Measurements from ENCODE around the gene CNOT6L.
A peak's percentile ranks its signal among the peaks of the same experiment; 100 is the strongest.
"Not testable (repeated sequence)": the region's sequence is repeated elsewhere in the genome, so short reads cannot be mapped to it uniquely, and the experiment has no call there.

CNOT6L gene

GRCh38 chr4:77818602-77819403 lies at the start of gene CNOT6L:
Gene CNOT6L (minus strand): TSS chr4:77819368. CDS start chr4:77819308, 60 bp downstream.
- DNase-seq (ENCODE audit: low spot score) = peak; percentile 67
- FAIRE-seq = peak; percentile 17

- FAIRE-seq = no peak
- no peak for DNase-seq (ENCODE audit: low spot score)
Measured at GRCh38 chr4:77865259-77865658, 46.1 kb upstream of the CNOT6L start.

- not testable (repeated sequence) for DNase-seq (ENCODE audit: low spot score); FAIRE-seq
Measured at GRCh38 chr4:77863341-77863740, 44.2 kb upstream of the CNOT6L start.

GRCh38 chr4:77862478-77863216 lies 43.5 kb upstream of the CNOT6L start, which contains the start of gene MRPL1:
Gene MRPL1 (plus strand): TSS chr4:77862830. CDS start chr4:77862849, 19 bp downstream.
- FAIRE-seq (peak; percentile 80), DNase-seq (ENCODE audit: low spot score) (peak; percentile 88)

GRCh38 chr4:77861495-77861894 lies 42.3 kb upstream of the CNOT6L start:
- DNase-seq (ENCODE audit: low spot score) (no peak), FAIRE-seq (no peak)

- no peak for DNase-seq (ENCODE audit: low spot score)
- no peak for FAIRE-seq
Measured at GRCh38 chr4:77859256-77859655, 40.1 kb upstream of the CNOT6L start.

- DNase-seq (ENCODE audit: low spot score) (no peak), FAIRE-seq (no peak)
Measured at GRCh38 chr4:77856152-77856551, 37.0 kb upstream of the CNOT6L start.

GRCh38 chr4:77854431-77855111 lies 35.4 kb upstream of the CNOT6L start:
- FAIRE-seq (no peak), DNase-seq (ENCODE audit: low spot score) (no peak)

GRCh38 chr4:77852892-77853495 lies 33.8 kb upstream of the CNOT6L start:
- no peak for DNase-seq (ENCODE audit: low spot score)
- FAIRE-seq = no peak

- DNase-seq (ENCODE audit: low spot score) (no peak), FAIRE-seq (no peak)
Measured at GRCh38 chr4:77849278-77849965, 30.3 kb upstream of the CNOT6L start.

- no peak for DNase-seq (ENCODE audit: low spot score)
- FAIRE-seq = no peak
Measured at GRCh38 chr4:77848508-77848907, 29.3 kb upstream of the CNOT6L start.

GRCh38 chr4:77845929-77846328 lies 26.8 kb upstream of the CNOT6L start:
- DNase-seq (ENCODE audit: low spot score) (no peak), FAIRE-seq (no peak)

- DNase-seq (ENCODE audit: low spot score) = no peak
- FAIRE-seq = no peak
Measured at GRCh38 chr4:77845400-77845799, 26.2 kb upstream of the CNOT6L start.

GRCh38 chr4:77844363-77844762 lies 25.2 kb upstream of the CNOT6L start:
- FAIRE-seq = no peak
- DNase-seq (ENCODE audit: low spot score) = no peak

- DNase-seq (ENCODE audit: low spot score) (no peak), FAIRE-seq (no peak)
Measured at GRCh38 chr4:77843628-77844027, 24.5 kb upstream of the CNOT6L start.

- DNase-seq (ENCODE audit: low spot score) (no peak), FAIRE-seq (no peak)
Measured at GRCh38 chr4:77834403-77834802, 15.2 kb upstream of the CNOT6L start.

GRCh38 chr4:77833126-77833724 lies 14.1 kb upstream of the CNOT6L start:
- FAIRE-seq = no peak
- no peak for DNase-seq (ENCODE audit: low spot score)

- FAIRE-seq (no peak), DNase-seq (ENCODE audit: low spot score) (no peak)
Measured at GRCh38 chr4:77827343-77827742, 8.2 kb upstream of the CNOT6L start.

GRCh38 chr4:77826275-77826674 lies 7.1 kb upstream of the CNOT6L start:
- no peak for DNase-seq (ENCODE audit: low spot score)
- FAIRE-seq = no peak

- FAIRE-seq (no peak), DNase-seq (ENCODE audit: low spot score) (no peak)
Measured at GRCh38 chr4:77821775-77822174, 2.6 kb upstream of the CNOT6L start.
